ENCODE data around the gene SKP2.

Gene SKP2

GRCh38 chr5:36206913-36207312 lies 55.0 kb downstream of the SKP2 start:
- Histone ChIP-seq H4K20me1 (ENCODE audit: insufficient read depth) (no peaks in the 10 kb centered on the region), H3K36me3 (ENCODE audit: insufficient read depth) (no peaks in the 10 kb centered on the region), H3K79me2 (ENCODE audit: insufficient read depth, low read depth) (no peaks in the 10 kb centered on the region), H3K27me3 (ENCODE audit: insufficient read depth, low read depth) (no peaks in the 10 kb centered on the region), H3K27ac (no peak overlapping the region), H3K9ac (no peak overlapping the region), H3K4me2 (no peak overlapping the region), H2AFZ (ENCODE audit: low read depth) (no peak overlapping the region), H3K4me3 (IDR thresholded peaks at IDR 0.05; ENCODE audit: insufficient read depth, low read depth, low read length) (no peak overlapping the region), H3K4me1 (ENCODE audit: low read depth, poor library complexity, severe bottlenecking) (no peaks in the 10 kb centered on the region)
- no peak for TF ChIP-seq CTCF (conservative IDR thresholded peaks at IDR 0.05; ENCODE audit: low read depth, low read length)

GRCh38 chr5:36208786-36209185 lies 56.9 kb downstream of the SKP2 start:
- Histone ChIP-seq H3K4me1 (ENCODE audit: low read depth, poor library complexity, severe bottlenecking) (no peaks in the 10 kb centered on the region), H3K4me3 (IDR thresholded peaks at IDR 0.05; ENCODE audit: insufficient read depth, low read depth, low read length) (no peak overlapping the region), H3K9ac (no peak overlapping the region), H3K36me3 (ENCODE audit: insufficient read depth) (no peaks in the 10 kb centered on the region; the same call in 1 of the 2 replicates), H2AFZ (ENCODE audit: low read depth) (no peak overlapping the region), H3K27me3 (ENCODE audit: insufficient read depth, low read depth) (no peaks in the 10 kb centered on the region), H3K4me2 (no peak overlapping the region), H3K27ac (no peak overlapping the region), H4K20me1 (ENCODE audit: insufficient read depth) (no peaks in the 10 kb centered on the region), H3K79me2 (ENCODE audit: insufficient read depth, low read depth) (no peaks in the 10 kb centered on the region)
- TF ChIP-seq CTCF (conservative IDR thresholded peaks at IDR 0.05; ENCODE audit: low read depth, low read length), result no peak

GRCh38 chr5:36209664-36210063 lies 57.8 kb downstream of the SKP2 start:
- Histone ChIP-seq H3K4me3 (IDR thresholded peaks at IDR 0.05; ENCODE audit: insufficient read depth, low read depth, low read length) (no peak overlapping the region), H4K20me1 (ENCODE audit: insufficient read depth) (no peaks in the 10 kb centered on the region), H3K27ac (no peak overlapping the region), H3K27me3 (ENCODE audit: insufficient read depth, low read depth) (no peaks in the 10 kb centered on the region), H3K4me2 (no peak overlapping the region), H3K79me2 (ENCODE audit: insufficient read depth, low read depth) (no peaks in the 10 kb centered on the region), H3K36me3 (ENCODE audit: insufficient read depth) (no peaks in the 10 kb centered on the region; the same call in 1 of the 2 replicates), H3K4me1 (ENCODE audit: low read depth, poor library complexity, severe bottlenecking) (no peaks in the 10 kb centered on the region), H3K9ac (no peak overlapping the region), H2AFZ (ENCODE audit: low read depth) (no peak overlapping the region)
- TF ChIP-seq CTCF (conservative IDR thresholded peaks at IDR 0.05; ENCODE audit: low read depth, low read length), result no peak

- Histone ChIP-seq H3K27me3 (ENCODE audit: insufficient read depth, low read depth) (no peaks in the 10 kb centered on the region), H3K4me1 (ENCODE audit: low read depth, poor library complexity, severe bottlenecking) (no peaks in the 10 kb centered on the region), H3K27ac (no peak overlapping the region), H4K20me1 (ENCODE audit: insufficient read depth) (no peaks in the 10 kb centered on the region), H2AFZ (ENCODE audit: low read depth) (no peak overlapping the region), H3K9ac (no peak overlapping the region), H3K4me3 (IDR thresholded peaks at IDR 0.05; ENCODE audit: insufficient read depth, low read depth, low read length) (no peak overlapping the region), H3K36me3 (ENCODE audit: insufficient read depth) (no peaks in the 10 kb centered on the region; the same call in 1 of the 2 replicates), H3K4me2 (no peak overlapping the region), H3K79me2 (ENCODE audit: insufficient read depth, low read depth) (no peaks in the 10 kb centered on the region)
- no peak for TF ChIP-seq CTCF (conservative IDR thresholded peaks at IDR 0.05; ENCODE audit: low read depth, low read length)
These were observed 62.5 kb downstream of the SKP2 start for GRCh38 chr5:36214436-36214835.

Measured in KMS-11 (cell line).